K562 (cell line): ENCODE data around the gene VAMP8. TPM values are rescaled to one million over a fixed set of nuclear protein-coding genes. Genes with fewer than 3 reads are reported as not detected.

Experiments
- NFE2L1 ChIP-seq: fragments of 450-650 bp; IDR thresholded peaks from 2 replicates; pipeline ENCODE4 v1.6.1; 2016; ENCODE audit warnings: missing genetic modification characterization, low read depth, mild to moderate bottlenecking, missing compliant biosample characterization, moderate library complexity, borderline replicate concordance
- SAP30 ChIP-seq: fragments of 200-600 bp; sonication (generic); IDR thresholded peaks from 2 replicates; pipeline ENCODE4 v1.6.1; 2012; ENCODE audit warnings: borderline replicate concordance, low read depth, mild to moderate bottlenecking, moderate library complexity, low read length, control low read depth, inconsistent platforms; ENCODE audit not compliant: insufficient read depth, poor library complexity, severe bottlenecking
- TCF3 ChIP-seq: sonication (generic); formaldehyde crosslinking; IDR thresholded peaks from 2 replicates; pipeline ENCODE4 v1.4.0; 2020; ENCODE audit warnings: mild to moderate bottlenecking, missing genetic modification reagents
- polyA plus RNA-seq, 8 experiments: library from polyadenylated mRNA; depleted of rRNA in 4 of 8; stranded (reverse) in 5 of 8; unstranded in 3 of 8; fragments of >200 nt; fragmentation: Nextera tagmentation in 2 of 8; fragmentation: Illumina TruSeq in 1 of 8; extraction: Ambion mirVana in 2 of 8; extraction: Trizol in 1 of 8; gene quantifications; 2 replicates each; pipeline versions ENCODE4 v1.2.1 to v1.2.3, GENCODE V29; 2011 to 2014; ENCODE audit warnings: inconsistent platforms in 1 of 8, missing spikeins in 1 of 8
- total RNA-seq, 7 experiments: library from RNA; depleted of rRNA in 6 of 7; stranded (reverse); fragments of >200 nt in 6 of 7; fragmentation: Illumina TruSeq in 2 of 7; extraction: Trizol in 2 of 7; gene quantifications; 2 replicates each; pipeline versions ENCODE4 v1.2.1 to v1.2.3, GENCODE V29; 2011 to 2021; ENCODE audit warnings: low replicate concordance in 1 of 7
- TF ChIP-seq, protein P1 (sequence below), 3 experiments: fragments of 200-800 bp in 1 of 3; sonication (Bioruptor generic) in 1 of 3; sonication (generic) in 1 of 3; formaldehyde crosslinking in 1 of 3; IDR thresholded peaks; 2 replicates each; pipeline versions ENCODE4 v1.6.1 to v1.8.0; 2016 to 2022; ENCODE audit warnings: mild to moderate bottlenecking in 2 of 3, missing compliant biosample characterization in 2 of 3, missing genetic modification characterization in 2 of 3, missing genetic modification reagents in 1 of 3
- TF ChIP-seq, protein P2 (sequence below): sonication (generic); formaldehyde crosslinking; IDR thresholded peaks from 2 replicates; pipeline ENCODE4 v1.8.0; 2022; ENCODE audit warnings: mild to moderate bottlenecking, missing genetic modification reagents, borderline replicate concordance
- TF ChIP-seq, protein P3 (sequence below): sonication (generic); formaldehyde crosslinking; IDR thresholded peaks from 2 replicates; pipeline ENCODE4 v1.8.0; 2023; ENCODE audit warnings: mild to moderate bottlenecking, missing genetic modification reagents

Gene VAMP8
- total and polyA plus RNA-seq, 9 of the 15 experiments (the other 6 are each of a cell fraction or from before 2014, with no cell fraction given) = 107 to 571 (median 248) TPM

DNA sequence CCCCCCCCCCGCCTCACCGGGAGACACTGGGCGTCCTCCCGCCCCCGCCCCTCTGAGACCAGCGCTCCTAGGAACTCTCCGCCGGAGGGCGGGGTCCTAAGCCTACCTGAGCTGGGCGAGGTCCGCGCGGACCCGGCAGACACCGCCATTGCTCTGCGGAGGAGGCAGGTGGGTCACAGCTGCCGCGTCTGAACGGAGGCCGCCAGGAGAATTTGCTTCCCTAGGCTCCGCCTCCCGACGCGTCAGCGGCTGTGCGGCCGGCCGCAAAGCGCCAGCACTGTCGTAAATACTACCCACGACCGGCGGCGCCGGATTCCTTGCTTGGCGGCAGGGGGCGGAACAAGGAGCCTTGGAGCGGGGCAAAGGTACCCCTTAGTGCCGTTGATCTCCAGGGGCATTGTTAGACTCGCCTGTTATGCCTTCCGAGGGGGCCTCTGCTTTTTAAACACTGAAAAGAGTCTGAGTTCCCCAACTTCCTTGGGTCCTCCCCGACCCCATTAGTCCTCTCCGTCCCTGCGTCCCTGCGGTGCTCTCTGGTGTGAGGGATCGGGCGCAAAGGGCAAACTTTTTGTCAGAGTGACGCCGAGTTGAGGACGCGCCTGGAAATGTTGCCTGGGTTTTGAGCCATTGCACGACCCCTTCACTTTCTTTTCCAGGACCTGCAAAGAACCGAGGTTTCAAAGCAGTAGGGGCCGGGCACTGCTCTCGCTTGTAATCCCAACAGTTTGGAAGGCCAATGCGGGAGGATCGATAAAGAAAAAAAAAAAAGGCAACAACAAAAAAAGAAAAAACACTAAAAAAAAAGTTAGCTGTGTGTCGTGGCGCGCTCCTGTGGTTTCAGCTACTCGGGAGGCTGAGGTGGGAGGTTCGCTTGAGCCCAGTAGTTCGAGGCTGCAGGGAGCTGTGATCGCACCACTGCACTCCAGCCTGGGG is 15.8 kb upstream of the VAMP8 start, which contains the start of gene GGCX (continued):
- TF ChIP-seq, protein P1, sequence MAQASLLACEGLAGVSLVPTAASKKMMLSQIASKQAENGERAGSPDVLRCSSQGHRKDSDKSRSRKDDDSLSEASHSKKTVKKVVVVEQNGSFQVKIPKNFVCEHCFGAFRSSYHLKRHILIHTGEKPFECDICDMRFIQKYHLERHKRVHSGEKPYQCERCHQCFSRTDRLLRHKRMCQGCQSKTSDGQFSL (CRISPR knock-in tag; IDR thresholded peaks at IDR 0.05) = 0 out of 2 replicates have a peak, but pooled peaks have one; percentile 22
- TF ChIP-seq, protein P1 (tag; IDR thresholded peaks at IDR 0.05) = no peak
- TF ChIP-seq, protein P2, sequence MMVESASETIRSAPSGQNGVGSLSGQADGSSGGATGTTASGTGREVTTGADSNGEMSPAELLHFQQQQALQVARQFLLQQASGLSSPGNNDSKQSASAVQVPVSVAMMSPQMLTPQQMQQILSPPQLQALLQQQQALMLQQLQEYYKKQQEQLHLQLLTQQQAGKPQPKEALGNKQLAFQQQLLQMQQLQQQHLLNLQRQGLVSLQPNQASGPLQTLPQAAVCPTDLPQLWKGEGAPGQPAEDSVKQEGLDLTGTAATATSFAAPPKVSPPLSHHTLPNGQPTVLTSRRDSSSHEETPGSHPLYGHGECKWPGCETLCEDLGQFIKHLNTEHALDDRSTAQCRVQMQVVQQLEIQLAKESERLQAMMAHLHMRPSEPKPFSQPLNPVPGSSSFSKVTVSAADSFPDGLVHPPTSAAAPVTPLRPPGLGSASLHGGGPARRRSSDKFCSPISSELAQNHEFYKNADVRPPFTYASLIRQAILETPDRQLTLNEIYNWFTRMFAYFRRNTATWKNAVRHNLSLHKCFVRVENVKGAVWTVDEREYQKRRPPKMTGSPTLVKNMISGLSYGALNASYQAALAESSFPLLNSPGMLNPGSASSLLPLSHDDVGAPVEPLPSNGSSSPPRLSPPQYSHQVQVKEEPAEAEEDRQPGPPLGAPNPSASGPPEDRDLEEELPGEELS (CRISPR knock-in tag) = no peak
- TF ChIP-seq TCF3 (CRISPR knock-in tag) (no peak), NFE2L1 (no peak), SAP30 (peak; percentile 27)
- TF ChIP-seq, protein P3, sequence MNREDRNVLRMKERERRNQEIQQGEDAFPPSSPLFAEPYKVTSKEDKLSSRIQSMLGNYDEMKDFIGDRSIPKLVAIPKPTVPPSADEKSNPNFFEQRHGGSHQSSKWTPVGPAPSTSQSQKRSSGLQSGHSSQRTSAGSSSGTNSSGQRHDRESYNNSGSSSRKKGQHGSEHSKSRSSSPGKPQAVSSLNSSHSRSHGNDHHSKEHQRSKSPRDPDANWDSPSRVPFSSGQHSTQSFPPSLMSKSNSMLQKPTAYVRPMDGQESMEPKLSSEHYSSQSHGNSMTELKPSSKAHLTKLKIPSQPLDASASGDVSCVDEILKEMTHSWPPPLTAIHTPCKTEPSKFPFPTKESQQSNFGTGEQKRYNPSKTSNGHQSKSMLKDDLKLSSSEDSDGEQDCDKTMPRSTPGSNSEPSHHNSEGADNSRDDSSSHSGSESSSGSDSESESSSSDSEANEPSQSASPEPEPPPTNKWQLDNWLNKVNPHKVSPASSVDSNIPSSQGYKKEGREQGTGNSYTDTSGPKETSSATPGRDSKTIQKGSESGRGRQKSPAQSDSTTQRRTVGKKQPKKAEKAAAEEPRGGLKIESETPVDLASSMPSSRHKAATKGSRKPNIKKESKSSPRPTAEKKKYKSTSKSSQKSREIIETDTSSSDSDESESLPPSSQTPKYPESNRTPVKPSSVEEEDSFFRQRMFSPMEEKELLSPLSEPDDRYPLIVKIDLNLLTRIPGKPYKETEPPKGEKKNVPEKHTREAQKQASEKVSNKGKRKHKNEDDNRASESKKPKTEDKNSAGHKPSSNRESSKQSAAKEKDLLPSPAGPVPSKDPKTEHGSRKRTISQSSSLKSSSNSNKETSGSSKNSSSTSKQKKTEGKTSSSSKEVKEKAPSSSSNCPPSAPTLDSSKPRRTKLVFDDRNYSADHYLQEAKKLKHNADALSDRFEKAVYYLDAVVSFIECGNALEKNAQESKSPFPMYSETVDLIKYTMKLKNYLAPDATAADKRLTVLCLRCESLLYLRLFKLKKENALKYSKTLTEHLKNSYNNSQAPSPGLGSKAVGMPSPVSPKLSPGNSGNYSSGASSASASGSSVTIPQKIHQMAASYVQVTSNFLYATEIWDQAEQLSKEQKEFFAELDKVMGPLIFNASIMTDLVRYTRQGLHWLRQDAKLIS (CRISPR knock-in tag) = 0 out of 2 replicates have a peak, but pooled peaks have one; percentile 51
